Erythroblast (primary cell): ENCODE data around the gene BNIPL.

Experiments used
- GATA1 ChIP-seq: IDR thresholded peaks from 2 replicates; pipeline ENCODE4 v1.6.1; 2011; ENCODE audit warnings: low read depth, mild to moderate bottlenecking, control low read depth, low read length, moderate library complexity
- POLR2A ChIP-seq: IDR thresholded peaks from 2 replicates; pipeline ENCODE4 v1.6.1; 2011; ENCODE audit warnings: mild to moderate bottlenecking, low read length

DNA sequence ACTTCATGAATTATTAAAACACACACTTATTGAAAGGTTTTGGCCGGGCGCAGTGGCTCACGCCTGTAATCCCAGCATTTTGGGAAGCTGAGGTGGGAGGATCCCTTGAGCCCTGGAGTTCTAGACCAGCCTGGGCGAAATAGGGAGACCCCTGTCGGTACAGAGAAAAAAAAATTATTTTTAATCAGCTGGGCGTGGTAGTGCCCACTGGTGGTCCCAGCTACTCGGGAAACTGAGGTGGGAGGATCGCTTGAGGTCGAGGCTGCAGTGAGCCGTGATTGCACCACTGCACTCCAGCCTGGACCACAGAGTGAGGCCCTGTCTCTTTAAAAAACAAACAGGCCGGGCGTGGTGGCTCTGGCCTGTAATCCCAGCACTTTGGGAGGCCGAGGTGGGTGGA is 35.8 kb downstream of the BNIPL start:
- TF ChIP-seq POLR2A (no peak), GATA1 (no peak)
